ENCODE results near the gene STK17B. TPM values are rescaled to one million over a fixed set of nuclear protein-coding genes. Genes with fewer than 3 reads are reported as not detected.

The STK17B gene
- polyA plus RNA-seq, 3 donors = 171 to 296 (median 244) TPM

DNA sequence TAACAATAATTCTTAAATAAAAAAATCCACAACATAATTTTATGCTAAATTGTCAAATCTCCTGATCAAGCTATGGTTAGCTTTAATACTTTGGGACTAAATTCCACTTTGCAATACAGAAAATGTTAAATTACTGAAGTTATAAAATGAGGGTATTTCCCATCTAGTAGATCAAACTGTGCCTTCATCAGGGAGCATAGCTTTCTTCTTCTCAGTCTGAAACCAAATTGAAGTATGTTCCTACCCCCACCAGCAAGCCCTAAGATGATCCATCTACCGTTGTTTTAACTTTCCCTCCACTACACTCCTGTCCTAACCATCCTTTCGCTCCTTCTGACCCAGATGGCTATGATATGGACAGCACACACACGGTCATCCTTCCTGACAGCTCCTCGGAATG, 24.4 kb upstream of the STK17B start:
- peak overlapping the region in 3 of 7 donors; percentile 10 to 44 (median 14) for H3K27ac Mint-ChIP-seq
- Histone ChIP-seq H3K4me2 (replicated peaks; ENCODE audit: extremely low read depth, low read length, poor library complexity, severe bottlenecking) (no peak overlapping the region), H3K9ac (ENCODE audit: insufficient read depth, low read length, poor library complexity, severe bottlenecking) (no peak overlapping the region), H3K4me1 (ENCODE audit: control insufficient read depth in 1 of 2, insufficient read depth in 2 of 2, low read length in 2 of 2) (peaks cover 4 to 8% of the 10 kb centered on the region in 2 donors), H4K20me1 (ENCODE audit: insufficient read depth, low read length) (no peaks in the 10 kb centered on the region), H3K4me3 (replicated peaks in 1 of 3; ENCODE audit: low read depth in 2 of 3, low read length in 3 of 3) (no peak overlapping the region), H3K79me2 (ENCODE audit: insufficient read depth, low read length) (no peaks in the 10 kb centered on the region), H2AFZ (ENCODE audit: insufficient read depth, low read depth, low read length, poor library complexity, severe bottlenecking) (no peak overlapping the region), H3K27ac (ENCODE audit: low read depth in 1 of 2, low read length in 2 of 2) (no peak overlapping the region), H3K9me3 (replicated peaks in 1 of 2; ENCODE audit: control insufficient read depth in 1 of 2, insufficient read depth in 1 of 2, low read length in 2 of 2) (no peaks in the 10 kb centered on the region), H3K36me3 (replicated peaks in 1 of 2; ENCODE audit: control insufficient read depth in 1 of 2, insufficient read depth in 2 of 2, low read length in 2 of 2) (no peaks in the 10 kb centered on the region), H3K27me3 (ENCODE audit: control insufficient read depth in 2 of 2, insufficient read depth in 2 of 2, low read length in 2 of 2) (no peaks in the 10 kb centered on the region)
- peaks cover 0 to 2% (median 0%) of the 10 kb centered on the region in 3 donors for H3K27me3 Mint-ChIP-seq (ENCODE audit: low read depth in 3 of 3)
- DNase-seq = no peak
- H3K9me3 Mint-ChIP-seq = peaks cover 0 to 2% (median 0%) of the 10 kb centered on the region in 7 donors
- peaks cover 4% of the 10 kb centered on the region for H3K4me1 Mint-ChIP-seq
- H3K36me3 Mint-ChIP-seq = peaks cover 0 to 1% of the 10 kb centered on the region in 2 donors
- intact Hi-C loops (cut with micrococcal nuclease) = no loop called here
- H3K4me3 Mint-ChIP-seq = no peak overlapping the region
- 100% methylated on average over 1 of the region's 4 CpGs for WGBS (ENCODE audit: insufficient coverage)
- TF ChIP-seq, protein P1, sequence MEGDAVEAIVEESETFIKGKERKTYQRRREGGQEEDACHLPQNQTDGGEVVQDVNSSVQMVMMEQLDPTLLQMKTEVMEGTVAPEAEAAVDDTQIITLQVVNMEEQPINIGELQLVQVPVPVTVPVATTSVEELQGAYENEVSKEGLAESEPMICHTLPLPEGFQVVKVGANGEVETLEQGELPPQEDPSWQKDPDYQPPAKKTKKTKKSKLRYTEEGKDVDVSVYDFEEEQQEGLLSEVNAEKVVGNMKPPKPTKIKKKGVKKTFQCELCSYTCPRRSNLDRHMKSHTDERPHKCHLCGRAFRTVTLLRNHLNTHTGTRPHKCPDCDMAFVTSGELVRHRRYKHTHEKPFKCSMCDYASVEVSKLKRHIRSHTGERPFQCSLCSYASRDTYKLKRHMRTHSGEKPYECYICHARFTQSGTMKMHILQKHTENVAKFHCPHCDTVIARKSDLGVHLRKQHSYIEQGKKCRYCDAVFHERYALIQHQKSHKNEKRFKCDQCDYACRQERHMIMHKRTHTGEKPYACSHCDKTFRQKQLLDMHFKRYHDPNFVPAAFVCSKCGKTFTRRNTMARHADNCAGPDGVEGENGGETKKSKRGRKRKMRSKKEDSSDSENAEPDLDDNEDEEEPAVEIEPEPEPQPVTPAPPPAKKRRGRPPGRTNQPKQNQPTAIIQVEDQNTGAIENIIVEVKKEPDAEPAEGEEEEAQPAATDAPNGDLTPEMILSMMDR (IDR thresholded peaks at IDR 0.05) = no peak

DNA sequence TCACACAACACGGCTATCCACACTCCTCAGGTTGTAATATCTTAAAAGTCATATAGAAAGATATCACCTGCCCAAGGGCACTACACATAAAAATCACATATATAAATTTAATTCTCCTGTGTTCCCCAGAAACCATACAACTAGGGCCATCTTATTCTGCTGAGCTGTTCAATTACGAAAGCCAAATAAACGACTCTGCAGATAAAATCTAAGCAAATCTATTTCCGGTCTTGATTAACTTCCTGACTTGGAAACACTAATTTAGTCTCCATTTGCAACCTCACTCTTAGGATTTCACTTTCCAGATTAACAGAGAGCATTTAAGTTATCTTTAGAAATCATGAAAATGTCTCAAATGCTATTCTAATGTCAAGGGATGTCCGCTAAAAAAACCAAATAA, 23.9 kb upstream of the STK17B start:
- H3K4me2 ChIP-seq (replicated peaks; ENCODE audit: extremely low read depth, low read length, poor library complexity, severe bottlenecking) = no peak overlapping the region
- intact Hi-C loops (cut with micrococcal nuclease) = no loop called here

More for the DNA sequence above, 23.9 kb upstream of the STK17B start:
- Mint-ChIP-seq H3K36me3 (peaks cover 0 to 1% of the 10 kb centered on the region in 2 donors), H3K9me3 (peaks cover 0 to 2% (median 0%) of the 10 kb centered on the region in 7 donors), H3K27ac (no peak overlapping the region), H3K4me3 (no peak overlapping the region), H3K27me3 (ENCODE audit: low read depth in 3 of 3) (peaks cover 0 to 2% (median 0%) of the 10 kb centered on the region in 3 donors), H3K4me1 (peaks cover 4% of the 10 kb centered on the region)
- no peaks in the 10 kb centered on the region for H3K9me3 ChIP-seq (replicated peaks in 1 of 2; ENCODE audit: control insufficient read depth in 1 of 2, insufficient read depth in 1 of 2, low read length in 2 of 2)
- H2AFZ ChIP-seq (ENCODE audit: insufficient read depth, low read depth, low read length, poor library complexity, severe bottlenecking) = no peak overlapping the region
- H3K79me2 ChIP-seq (ENCODE audit: insufficient read depth, low read length) = no peaks in the 10 kb centered on the region
- no peak overlapping the region for H3K9ac ChIP-seq (ENCODE audit: insufficient read depth, low read length, poor library complexity, severe bottlenecking)
- no peaks in the 10 kb centered on the region for H4K20me1 ChIP-seq (ENCODE audit: insufficient read depth, low read length)
- H3K27ac ChIP-seq (ENCODE audit: low read depth in 1 of 2, low read length in 2 of 2) = no peak overlapping the region
- 0% methylated on average over 2 of the region's 5 CpGs for WGBS (ENCODE audit: insufficient coverage)
- no peaks in the 10 kb centered on the region for H3K27me3 ChIP-seq (ENCODE audit: control insufficient read depth in 2 of 2, insufficient read depth in 2 of 2, low read length in 2 of 2)
- TF ChIP-seq, protein P1 (IDR thresholded peaks at IDR 0.05) = no peak
- H3K4me3 ChIP-seq (replicated peaks in 1 of 3; ENCODE audit: low read depth in 2 of 3, low read length in 3 of 3) = no peak overlapping the region
- no peaks in the 10 kb centered on the region for H3K36me3 ChIP-seq (replicated peaks in 1 of 2; ENCODE audit: control insufficient read depth in 1 of 2, insufficient read depth in 2 of 2, low read length in 2 of 2)
- H3K4me1 ChIP-seq (ENCODE audit: control insufficient read depth in 1 of 2, insufficient read depth in 2 of 2, low read length in 2 of 2) = peaks cover 4 to 8% of the 10 kb centered on the region in 2 donors
- no peak for DNase-seq

Data from CD14-positive monocyte (primary cell).